ENCODE measurements around the gene MRPL21.

The MRPL21 gene

DNA sequence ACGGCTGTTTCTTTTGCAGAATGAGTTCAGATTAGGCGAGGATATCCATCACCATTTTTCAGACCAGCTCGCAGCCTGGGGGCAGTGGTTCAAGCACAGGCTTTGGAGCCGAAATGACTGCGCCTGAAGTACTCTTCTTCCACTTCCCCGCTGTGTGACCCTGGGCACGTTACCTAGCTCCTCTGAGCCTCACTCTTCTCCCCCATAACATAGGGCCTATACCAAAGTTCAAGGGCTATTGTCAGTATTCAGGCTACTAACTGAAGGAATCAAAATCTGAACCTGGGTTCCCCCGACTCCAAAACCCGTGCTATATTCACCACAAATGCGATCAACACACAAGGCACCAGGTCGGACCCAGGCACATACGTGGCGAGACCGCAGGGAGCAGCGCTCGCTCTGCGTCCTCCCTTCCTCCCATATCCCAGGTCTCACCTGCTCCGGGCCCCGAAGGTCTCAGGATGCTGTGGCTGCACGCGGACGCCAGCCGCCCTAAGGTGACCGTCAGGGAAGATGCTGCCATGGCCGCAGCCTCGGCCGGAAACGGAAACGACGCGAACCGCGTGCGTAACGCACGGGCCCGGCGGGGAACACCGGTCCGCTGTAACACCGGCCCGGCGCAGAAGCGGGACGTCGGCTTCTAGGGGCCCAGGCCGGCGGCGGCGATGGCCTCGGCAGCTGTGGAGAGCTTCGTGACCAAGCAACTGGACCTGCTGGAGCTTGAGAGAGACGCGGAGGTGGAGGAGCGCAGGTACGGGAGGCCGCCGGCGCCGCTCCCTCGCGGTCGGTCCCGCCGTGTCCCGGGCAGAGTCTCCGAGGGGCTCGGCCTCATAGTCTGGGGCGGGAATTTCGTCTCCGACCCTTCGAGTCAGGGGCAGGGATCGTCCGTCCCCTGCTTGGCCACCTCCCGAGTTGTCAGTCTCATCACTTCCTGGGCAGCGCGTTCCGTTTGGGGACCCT, at the start of gene MRPL21, which contains the start of gene IGHMBP2:
Gene MRPL21 (minus strand): TSS at position 545 of the 960 bp plus-strand sequence. CDS start 22 bp downstream, at position 523.
Gene IGHMBP2 (plus strand): TSS at position 604 of the 960 bp plus-strand sequence. CDS start 62 bp downstream, at position 666.
- peak; percentile 86 for DNase-seq

DNA sequence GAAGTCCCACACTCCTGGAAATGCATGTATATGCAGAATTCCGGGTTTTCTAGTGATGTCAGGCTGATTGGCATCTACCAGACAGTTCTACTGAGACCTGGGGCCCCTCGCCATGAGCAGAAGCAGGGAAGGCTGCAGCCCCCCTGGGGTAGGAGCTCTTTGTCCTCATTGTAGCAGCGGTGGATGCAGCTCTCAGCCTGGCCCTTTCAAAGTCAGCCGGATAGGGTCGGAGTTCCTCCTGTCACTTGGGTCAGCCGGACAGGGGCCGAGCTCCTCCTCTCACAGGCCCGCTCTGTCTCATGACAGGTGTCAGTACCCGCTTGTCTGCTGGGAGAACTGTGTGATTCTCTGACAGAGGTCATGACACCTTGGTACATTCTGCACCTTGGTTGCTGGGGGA, 47.1 kb upstream of the MRPL21 start:
- DNase-seq: no peak

- no peak for DNase-seq
These were observed 46.6 kb upstream of the MRPL21 start for GRCh38 chr11:68950270-68950669.

GRCh38 chr11:68948935-68949334, 45.3 kb upstream of the MRPL21 start:
- no peak for DNase-seq

DNA sequence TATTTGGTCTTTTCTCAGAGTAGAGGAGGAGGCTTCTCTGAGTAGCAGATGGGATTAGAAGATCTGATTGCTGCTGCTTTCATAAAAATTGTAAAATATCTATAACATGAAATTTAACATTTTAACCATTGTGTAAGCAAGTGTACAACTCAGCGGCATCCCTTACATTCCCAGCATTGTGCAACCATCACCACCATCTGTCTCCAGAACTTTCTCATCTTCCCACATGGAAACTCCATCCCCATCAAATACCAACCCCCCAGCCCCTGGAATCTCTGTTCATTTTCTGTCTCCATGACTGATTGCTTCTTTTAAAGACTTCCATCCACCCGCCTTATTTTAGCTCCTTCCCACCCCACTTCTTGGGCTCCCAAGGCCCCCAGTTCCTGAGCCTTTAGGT, 44.9 kb upstream of the MRPL21 start:
- DNase-seq: no peak

- no peak for DNase-seq
These were observed 43.5 kb upstream of the MRPL21 start for GRCh38 chr11:68947151-68947550.

DNA sequence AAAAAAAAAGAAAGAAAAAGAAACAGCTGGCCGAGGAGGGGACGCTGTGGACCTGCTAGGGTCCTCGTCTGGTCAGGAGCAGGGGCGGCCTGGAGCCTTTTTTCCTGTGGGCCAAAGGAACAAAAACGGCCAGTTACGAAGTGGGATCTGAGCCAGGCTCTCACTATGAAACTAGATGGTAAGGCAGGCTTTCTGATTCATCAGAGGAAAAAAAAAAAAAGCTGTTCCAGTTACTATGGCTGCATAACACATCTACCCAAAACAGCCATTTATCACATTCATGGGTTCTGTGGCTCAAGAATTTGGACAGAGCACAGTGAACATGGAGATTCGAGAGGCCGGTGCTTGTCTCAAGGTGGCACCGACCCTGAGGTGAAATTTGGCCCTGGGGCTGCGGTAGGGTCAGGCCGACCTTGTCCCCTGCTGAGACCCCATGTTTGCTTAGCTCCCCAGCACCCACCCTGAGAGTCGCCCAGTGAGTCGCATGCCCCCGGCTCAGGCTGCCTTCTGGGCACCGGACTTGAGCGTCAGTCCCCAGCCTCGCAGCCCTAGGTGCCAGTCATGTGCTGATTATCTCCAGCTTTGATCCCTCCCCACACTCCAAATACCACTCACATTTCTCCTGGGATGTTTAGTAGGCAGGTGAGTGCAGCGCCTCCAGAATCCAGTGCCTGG, 42.9 kb upstream of the MRPL21 start:
- DNase-seq: no peak

DNA sequence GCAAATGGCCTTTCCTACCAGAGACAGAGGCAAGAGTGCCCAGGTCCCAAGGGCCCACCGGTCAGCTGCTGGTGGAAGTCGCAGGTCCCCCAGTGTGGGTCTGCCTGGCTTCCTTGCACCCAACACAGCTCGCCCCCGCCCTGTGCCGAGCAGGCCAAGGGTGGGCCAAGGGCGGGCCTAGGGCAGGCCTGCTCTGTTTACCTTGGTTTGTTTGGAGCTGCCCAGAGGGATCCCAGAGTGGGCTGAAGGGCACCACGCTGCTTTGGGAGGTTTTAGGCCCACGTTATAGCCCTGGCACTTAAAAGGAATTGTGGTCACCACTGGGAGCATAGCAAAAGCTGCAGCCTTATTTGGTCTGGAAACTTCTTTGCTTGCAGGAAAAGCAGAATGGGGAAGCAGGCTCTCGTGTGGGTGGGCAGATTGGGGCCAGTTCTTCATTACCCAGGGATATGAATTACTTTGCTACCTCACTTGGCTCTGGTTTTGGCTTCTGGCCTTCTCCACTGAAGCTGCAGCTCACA, 39.2 kb upstream of the MRPL21 start:
- DNase-seq: no peak

- no peak for DNase-seq
These were observed 38.5 kb upstream of the MRPL21 start for GRCh38 chr11:68942095-68942620.

GRCh38 chr11:68941324-68942094, 37.9 kb upstream of the MRPL21 start:
- no peak for DNase-seq

DNA sequence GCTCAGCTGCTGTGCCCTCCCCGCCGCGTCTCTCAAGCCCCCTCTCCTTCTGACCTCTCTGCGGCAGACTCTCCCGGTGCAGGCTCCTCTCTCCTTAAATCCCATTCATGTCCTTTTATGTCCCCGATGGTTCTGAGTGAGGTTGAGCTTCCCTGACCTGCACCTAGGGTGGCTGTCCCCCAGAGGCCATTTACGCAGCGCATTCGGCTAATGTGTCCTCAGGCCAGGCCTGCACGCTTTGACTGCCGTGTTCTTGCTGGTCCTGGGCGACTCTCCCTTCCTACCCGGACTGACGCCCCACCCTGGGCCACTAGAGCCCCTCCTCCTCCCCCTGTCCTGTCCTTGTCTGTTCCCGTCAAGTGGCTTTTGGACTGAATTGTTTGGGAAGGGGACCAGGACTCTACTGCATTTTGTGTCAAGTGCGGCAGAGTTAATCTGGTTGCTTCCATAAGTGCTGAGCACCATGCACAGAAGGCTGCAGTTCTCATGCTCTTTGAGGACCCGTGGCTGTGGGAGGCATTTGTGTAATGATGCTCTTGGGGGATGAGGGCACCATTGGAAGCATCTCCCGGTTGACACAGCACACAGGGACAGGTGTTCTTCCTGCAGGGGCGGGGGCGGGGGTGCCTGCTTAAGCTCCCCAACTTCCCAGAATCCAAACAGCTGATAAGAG, 37.2 kb upstream of the MRPL21 start:
- no peak for DNase-seq

GRCh38 chr11:68939583-68940555, 36.2 kb upstream of the MRPL21 start:
- DNase-seq: no peak

DNA sequence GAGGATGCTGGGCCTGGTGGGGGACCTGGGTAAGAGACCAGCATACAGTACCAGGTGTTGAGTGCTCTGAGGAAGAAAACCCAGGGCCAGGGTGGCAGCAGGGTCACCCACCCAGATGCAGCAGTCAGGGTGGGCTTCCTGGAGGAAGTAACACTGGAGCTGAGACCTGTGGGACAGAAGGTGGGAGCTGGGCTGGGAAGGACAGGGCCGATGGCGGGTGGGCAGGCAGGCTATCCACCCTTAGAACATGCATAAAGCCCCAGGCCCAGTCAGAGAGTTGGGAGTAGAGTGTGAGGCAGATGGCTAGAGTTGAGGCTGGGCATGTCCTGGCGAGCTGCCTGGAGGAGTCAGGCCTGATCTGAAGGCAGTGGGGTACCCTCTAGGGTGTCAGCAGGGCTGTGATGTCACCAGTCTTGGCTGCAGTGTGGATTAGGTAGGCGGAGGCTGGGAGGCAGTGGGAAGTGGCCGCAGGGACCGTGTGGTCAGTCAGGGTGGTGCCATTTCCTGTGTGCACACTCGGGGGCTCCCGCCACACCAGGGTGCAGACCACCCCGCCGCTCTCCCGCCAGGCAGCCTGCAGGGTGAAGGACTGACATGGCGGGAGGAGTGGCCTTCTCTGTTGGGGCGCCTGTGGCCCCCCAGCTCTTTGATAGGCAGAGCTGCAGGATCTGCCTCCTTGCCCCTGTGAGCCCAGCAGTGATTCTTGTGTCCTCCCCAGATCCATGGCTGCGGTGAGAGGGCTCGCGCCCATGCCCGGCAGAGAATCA, 35.4 kb upstream of the MRPL21 start:
- DNase-seq: no peak

DNA sequence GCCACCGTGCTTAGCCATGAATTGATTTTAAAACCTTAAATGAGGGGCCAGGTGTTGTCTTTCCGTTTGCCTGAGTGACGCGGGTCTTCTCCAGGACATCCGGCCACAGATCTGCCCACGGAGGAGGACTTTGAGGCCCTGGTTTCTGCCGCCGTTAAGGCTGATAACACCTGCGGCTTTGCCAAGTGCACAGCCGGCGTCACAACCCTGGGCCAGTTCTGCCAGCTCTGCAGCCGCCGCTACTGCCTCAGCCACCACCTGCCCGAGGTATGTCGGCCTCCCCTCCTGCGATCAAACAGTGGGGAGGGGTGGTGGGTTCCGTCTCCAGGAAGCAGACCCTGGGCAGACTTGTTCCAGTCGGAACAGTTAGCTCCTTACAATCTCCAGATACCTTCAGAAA, 34.5 kb upstream of the MRPL21 start:
- DNase-seq: no peak

DNA sequence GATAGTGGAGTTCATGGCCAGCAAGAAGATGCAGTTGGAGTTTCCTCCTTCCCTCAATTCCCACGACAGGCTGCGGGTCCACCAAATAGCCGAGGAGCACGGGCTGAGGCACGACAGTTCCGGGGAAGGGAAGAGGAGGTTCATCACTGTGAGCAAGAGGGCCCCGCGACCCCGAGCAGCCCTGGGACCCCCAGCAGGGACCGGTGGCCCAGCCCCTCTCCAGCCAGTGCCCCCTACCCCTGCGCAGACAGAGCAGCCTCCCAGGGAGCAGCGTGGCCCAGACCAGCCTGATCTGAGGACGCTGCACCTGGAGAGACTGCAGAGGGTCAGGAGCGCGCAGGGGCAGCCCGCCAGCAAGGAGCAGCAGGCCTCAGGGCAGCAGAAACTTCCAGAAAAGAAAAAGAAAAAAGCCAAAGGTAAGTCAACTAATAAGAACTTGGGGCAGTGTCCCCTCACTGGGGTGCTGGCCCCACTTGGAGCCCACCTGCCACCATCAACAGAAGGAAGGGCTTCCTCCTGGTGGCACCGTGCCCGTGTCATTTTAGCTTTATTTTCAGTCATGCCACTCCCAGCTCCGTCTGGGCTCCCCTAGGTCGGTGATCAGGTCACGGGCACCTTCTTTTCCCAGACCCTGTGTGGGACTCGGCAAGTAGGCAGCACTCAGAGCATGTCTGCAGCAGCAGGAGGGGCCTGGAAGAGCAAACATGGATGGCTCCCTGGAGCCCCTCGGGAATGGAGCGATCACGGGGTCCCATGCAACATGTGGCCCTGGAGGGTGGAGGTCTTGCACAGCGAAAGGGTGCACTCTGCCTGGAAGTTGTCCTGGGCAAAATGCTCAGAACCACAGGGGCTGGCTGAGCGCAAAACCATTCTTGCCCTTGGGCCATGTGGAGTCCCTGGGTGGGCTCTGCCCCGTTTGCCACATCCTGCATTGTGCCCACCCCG, 33.3 kb upstream of the MRPL21 start:
- no peak for DNase-seq

- no peak for DNase-seq
These were observed 32.7 kb upstream of the MRPL21 start for GRCh38 chr11:68936358-68936636.

DNA sequence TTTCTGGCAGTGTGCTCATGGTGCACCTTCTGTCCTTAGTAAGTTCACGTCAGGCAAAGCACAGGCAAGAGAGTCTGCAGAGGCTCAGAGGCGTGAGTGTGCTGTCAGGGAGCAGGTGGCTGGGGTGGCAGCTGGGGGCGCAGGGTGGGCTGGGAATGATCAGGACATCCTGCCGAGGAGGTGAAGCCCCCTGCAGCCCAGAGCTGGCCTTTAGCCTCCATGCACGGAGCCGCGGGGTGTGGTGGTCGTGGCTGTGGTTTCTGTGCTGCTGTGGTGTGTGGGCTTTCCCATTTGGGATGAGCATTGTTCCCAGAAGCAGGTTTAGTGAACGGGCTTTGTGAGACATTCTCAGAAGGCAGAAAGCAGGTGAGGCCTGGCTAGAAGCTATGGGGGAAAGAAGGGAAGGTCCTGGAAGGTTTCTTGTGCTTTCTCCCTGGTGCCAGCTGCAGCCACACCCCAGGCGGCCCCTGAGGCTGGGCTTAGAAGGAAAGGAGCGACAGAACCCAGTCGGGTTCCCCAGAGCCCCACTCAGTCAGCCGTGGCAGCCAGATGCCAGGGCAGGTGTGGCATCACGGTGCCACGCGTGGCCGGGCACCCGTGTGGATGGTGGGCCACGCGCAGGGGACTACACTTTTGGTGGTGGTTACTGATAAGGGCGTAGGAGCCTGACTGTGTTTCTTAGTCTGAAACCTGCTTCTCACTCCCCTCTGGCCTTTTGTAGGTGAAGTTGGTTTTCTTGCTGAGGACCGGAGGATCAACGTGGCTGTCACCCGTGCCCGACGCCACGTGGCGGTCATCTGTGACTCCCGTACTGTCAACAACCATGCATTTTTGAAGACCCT, 32.1 kb upstream of the MRPL21 start:
- DNase-seq: no peak

GRCh38 chr11:68935066-68935465, 31.4 kb upstream of the MRPL21 start:
- no peak for DNase-seq

Data from CD4-positive, alpha-beta T cell treated with Interleukin-10 for 1 hour (primary cell).